ENCODE data around the gene ZMYND8.

ZMYND8 gene

DNA sequence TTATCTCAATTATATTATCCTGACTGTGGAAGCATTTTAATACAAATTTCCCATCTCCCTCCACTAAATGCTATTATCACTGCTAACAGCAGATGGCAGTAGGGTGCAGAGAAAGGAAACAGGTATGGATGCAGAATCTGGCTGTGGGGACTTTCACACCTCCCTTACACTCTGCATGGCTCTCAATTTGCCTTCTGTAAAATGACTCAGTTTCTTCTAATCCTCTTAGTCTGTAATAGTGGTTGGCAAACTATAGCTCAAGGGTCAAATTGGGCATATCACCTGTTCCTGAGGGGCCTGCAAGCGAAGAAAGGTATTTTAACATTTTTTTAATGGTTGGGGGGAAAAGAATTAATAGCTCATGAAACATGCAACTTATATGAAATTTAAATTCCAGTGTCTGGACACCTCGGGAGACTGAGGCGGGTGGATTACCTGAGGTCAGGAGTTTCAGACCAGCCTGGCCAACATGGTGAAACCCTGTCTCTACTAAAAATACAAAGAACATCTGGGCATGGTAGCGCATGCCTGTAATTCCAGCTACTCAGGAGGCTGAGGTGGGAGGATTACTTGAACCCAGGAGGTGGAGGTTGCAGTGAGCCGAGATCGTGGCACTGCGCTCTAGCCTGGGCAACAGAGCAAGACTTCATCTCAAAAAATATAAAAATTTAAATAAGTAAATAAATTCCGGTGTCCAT, 83.5 kb downstream of the ZMYND8 start (continued):
- TF ChIP-seq ZFP3 (tag by site-specific recombination; IDR thresholded peaks at IDR 0.05; ENCODE audit: low read depth) (no peak), ZNF830 (tag by site-specific recombination; IDR thresholded peaks at IDR 0.05; ENCODE audit: low read depth) (no peak), ZNF223 (tag by site-specific recombination; IDR thresholded peaks at IDR 0.05) (no peak), EGR2 (tag by site-specific recombination; IDR thresholded peaks at IDR 0.05; ENCODE audit: low read depth) (no peak), ZBTB1 (tag by site-specific recombination; IDR thresholded peaks at IDR 0.05) (no peak)

DNA sequence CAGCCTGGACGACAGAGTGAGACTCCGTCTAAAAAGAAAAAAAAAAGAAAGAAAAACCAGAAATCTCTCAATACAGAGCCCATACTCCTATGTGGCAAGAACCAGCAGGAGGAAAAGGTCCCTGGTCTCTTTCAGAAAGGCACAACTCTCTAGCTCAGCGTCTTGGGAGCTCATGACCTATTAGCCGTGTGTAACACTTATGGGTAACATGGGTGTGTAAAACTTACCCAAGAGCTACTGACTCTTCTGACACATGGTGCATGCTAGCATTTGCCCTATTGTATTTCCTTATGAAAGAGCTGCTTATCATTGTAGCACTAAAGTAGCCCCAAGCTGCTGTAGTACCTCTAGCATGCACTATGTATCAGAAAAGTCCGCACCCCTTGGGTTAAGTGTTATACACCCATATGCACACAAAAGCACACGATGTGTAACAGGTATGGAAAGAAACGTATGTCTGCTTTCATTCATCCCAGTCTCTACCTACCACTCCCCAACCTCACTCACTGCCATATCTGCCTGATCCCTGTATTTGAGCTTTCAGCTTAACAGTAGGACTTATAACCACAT, 85.4 kb downstream of the ZMYND8 start:
- CTCF ChIA-PET: interaction anchor here (0.6 to 10.2 kb wide), 8 partner anchors 11 to 1469 kb away, joined by 3 to 355 read pairs (median 4); no protein-coding TSS in a partner anchor
- no peak overlapping the region for H3K27ac ChIP-seq (ENCODE audit: extremely low read depth, low read depth, low read length)
- TF ChIP-seq, protein P1, sequence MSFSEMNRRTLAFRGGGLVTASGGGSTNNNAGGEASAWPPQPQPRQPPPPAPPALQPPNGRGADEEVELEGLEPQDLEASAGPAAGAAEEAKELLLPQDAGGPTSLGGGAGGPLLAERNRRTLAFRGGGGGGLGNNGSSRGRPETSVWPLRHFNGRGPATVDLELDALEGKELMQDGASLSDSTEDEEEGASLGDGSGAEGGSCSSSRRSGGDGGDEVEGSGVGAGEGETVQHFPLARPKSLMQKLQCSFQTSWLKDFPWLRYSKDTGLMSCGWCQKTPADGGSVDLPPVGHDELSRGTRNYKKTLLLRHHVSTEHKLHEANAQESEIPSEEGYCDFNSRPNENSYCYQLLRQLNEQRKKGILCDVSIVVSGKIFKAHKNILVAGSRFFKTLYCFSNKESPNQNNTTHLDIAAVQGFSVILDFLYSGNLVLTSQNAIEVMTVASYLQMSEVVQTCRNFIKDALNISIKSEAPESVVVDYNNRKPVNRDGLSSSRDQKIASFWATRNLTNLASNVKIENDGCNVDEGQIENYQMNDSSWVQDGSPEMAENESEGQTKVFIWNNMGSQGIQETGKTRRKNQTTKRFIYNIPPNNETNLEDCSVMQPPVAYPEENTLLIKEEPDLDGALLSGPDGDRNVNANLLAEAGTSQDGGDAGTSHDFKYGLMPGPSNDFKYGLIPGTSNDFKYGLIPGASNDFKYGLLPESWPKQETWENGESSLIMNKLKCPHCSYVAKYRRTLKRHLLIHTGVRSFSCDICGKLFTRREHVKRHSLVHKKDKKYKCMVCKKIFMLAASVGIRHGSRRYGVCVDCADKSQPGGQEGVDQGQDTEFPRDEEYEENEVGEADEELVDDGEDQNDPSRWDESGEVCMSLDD (tag by site-specific recombination; IDR thresholded peaks at IDR 0.05): no peak
- TF ChIP-seq ZNF549 (tag by site-specific recombination; IDR thresholded peaks at IDR 0.05): no peak
- no peak for TF ChIP-seq ZNF548 (tag by site-specific recombination; IDR thresholded peaks at IDR 0.05)
- TF ChIP-seq ZBTB7A (tag by site-specific recombination; IDR thresholded peaks at IDR 0.05; ENCODE audit: low read depth): no peak
- no peak for TF ChIP-seq ZNF843 (tag by site-specific recombination; IDR thresholded peaks at IDR 0.05)
- no peak for TF ChIP-seq SP7 (tag by site-specific recombination; IDR thresholded peaks at IDR 0.05)
- TF ChIP-seq ZNF626 (tag by site-specific recombination; IDR thresholded peaks at IDR 0.05): no peak
- TF ChIP-seq AEBP2 (tag by site-specific recombination; IDR thresholded peaks at IDR 0.05; ENCODE audit: borderline replicate concordance): no peak
- TF ChIP-seq HOXA7 (CRISPR knock-in tag; IDR thresholded peaks at IDR 0.05; ENCODE audit: borderline replicate concordance): no peak
- no peak for TF ChIP-seq REST (tag by site-specific recombination; IDR thresholded peaks at IDR 0.05)
- no peak for TF ChIP-seq ZNF366 (tag by site-specific recombination; conservative IDR thresholded peaks at IDR 0.05)
- TF ChIP-seq HIC1 (tag by site-specific recombination; IDR thresholded peaks at IDR 0.05): no peak
- TF ChIP-seq ZNF530 (tag by site-specific recombination; IDR thresholded peaks at IDR 0.05; ENCODE audit: low read depth): no peak
- no peak for TF ChIP-seq ZNF510 (tag by site-specific recombination; IDR thresholded peaks at IDR 0.05; ENCODE audit: insufficient replicate concordance)
- no peaks in the 10 kb centered on the region for H3K9me3 ChIP-seq (ENCODE audit: control insufficient read depth, insufficient read depth, low read depth, low read length)
- peaks cover 3% of the 10 kb centered on the region for H3K4me1 ChIP-seq (ENCODE audit: control insufficient read depth, insufficient read depth, low read length)
- H3K36me3 ChIP-seq (ENCODE audit: control insufficient read depth in 2 of 2, insufficient read depth in 1 of 2, low read length in 2 of 2): peaks cover 19 to 39% of the 10 kb centered on the region in 2 experiments; a peak in 2 of 3 replicates
- H3K4me3 ChIP-seq (ENCODE audit: low read depth, low read length): no peak overlapping the region
- POLR2A ChIA-PET: no interaction called here

All from HEK293 (cell line).